Measurements from ENCODE around the gene SMIM7. TPM values are rescaled to one million over a fixed set of nuclear protein-coding genes. Genes with fewer than 3 reads are reported as not detected.

SMIM7 gene
- total RNA-seq, 1 experiment from 2014 or later: 77.6 TPM

GRCh38 chr19:16627928-16628182 is 32.1 kb downstream of the SMIM7 start:
- Histone ChIP-seq H2AFZ (ENCODE audit: low read length) (no peak overlapping the region), H3K4me1 (ENCODE audit: insufficient read depth, low read length) (no peaks in the 10 kb centered on the region), H3K79me2 (ENCODE audit: insufficient read depth, low read length) (peaks cover 31% of the 10 kb centered on the region; the same call in 1 of the 2 replicates), H3K23me2 (ENCODE audit: insufficient read length, low read depth, low read length, poor library complexity, severe bottlenecking) (peaks cover 9% of the 10 kb centered on the region), H3K27ac (ENCODE audit: insufficient read length, low read depth, low read length) (no peak overlapping the region), H2AK5ac (ENCODE audit: insufficient read length, low read length) (no peak overlapping the region), H3T11ph (ENCODE audit: low read length) (no peak overlapping the region), H2BK5ac (ENCODE audit: insufficient read length, low read length) (no peak overlapping the region), H3K9me3 (ENCODE audit: control insufficient read depth, low read depth, low read length) (no peaks in the 10 kb centered on the region), H3K4ac (ENCODE audit: low read depth, low read length) (no peak overlapping the region), H3K56ac (ENCODE audit: insufficient read length, low read depth, low read length) (no peak overlapping the region), H4K91ac (ENCODE audit: insufficient read length, low read depth, low read length) (no peak overlapping the region), H3K18ac (ENCODE audit: insufficient read length, low read depth, low read length) (no peak overlapping the region), H3K4me2 (ENCODE audit: insufficient read depth, insufficient read length, low read length) (peak overlapping the region; percentile 92), H2BK20ac (ENCODE audit: low read depth, low read length, poor library complexity, severe bottlenecking) (no peak overlapping the region), H4K20me1 (ENCODE audit: control insufficient read depth, insufficient read depth, insufficient read length) (no peaks in the 10 kb centered on the region), H2BK15ac (ENCODE audit: low read depth, low read length) (no peak overlapping the region), H3K14ac (ENCODE audit: insufficient read depth, low read length) (no peak overlapping the region; the same call in 1 of the 2 replicates), H3K23ac (ENCODE audit: insufficient read length, low read depth, low read length) (no peak overlapping the region), H3K79me1 (ENCODE audit: insufficient read depth, low read depth, low read length, poor library complexity, severe bottlenecking) (peaks cover 5% of the 10 kb centered on the region), H3K27me3 (ENCODE audit: insufficient read depth, low read length) (no peaks in the 10 kb centered on the region), H2BK120ac (ENCODE audit: low read depth, low read length, poor library complexity, severe bottlenecking) (no peak overlapping the region), H4K5ac (ENCODE audit: insufficient read length, low read depth, low read length) (no peak overlapping the region), H2BK12ac (ENCODE audit: insufficient read length, low read depth, low read length) (no peak overlapping the region), H3K9ac (ENCODE audit: extremely low read depth, insufficient read length, low read length) (peak overlapping the region; percentile 73), H4K8ac (replicated peaks; ENCODE audit: insufficient read length, low read depth, low read length) (no peak overlapping the region)
- TF ChIP-seq CTCF (conservative IDR thresholded peaks at IDR 0.05): no peak
- DNase-seq: no peak
- Mint-ChIP-seq H3K4me1 (peaks cover 28 to 30% of the 10 kb centered on the region in 2 experiments), H3K27ac (no peak overlapping the region), H3K27me3 (ENCODE audit: low read depth) (no peaks in the 10 kb centered on the region), H3K9me3 (no peaks in the 10 kb centered on the region), H3K4me3 (peak overlapping the region; percentile 94 to 97), H3K36me3 (ENCODE audit: insufficient read depth in 1 of 3, low read depth in 3 of 3) (peaks cover 4 to 25% (median 17%) of the 10 kb centered on the region in 3 experiments; a peak in 5 of 7 replicates)
- no CpG with 5 or more reads among the region's 38 CpGs for WGBS (ENCODE audit: extremely low coverage, insufficient read length, low lambda C conversion rate)

All from H9 (cell line).